Stimulated activated CD8-positive, alpha-beta memory T cell treated with anti-CD3 and anti-CD28 coated beads, Interleukin-12 subunit alpha, Interleukin-12 subunit beta, amount 100 ng/mL, for 4 hours (primary cell): ENCODE data around the gene PGLYRP4.

Experiments used
- DNase-seq: peaks from one replicate; pipeline ENCODE4 v3.0.0-alpha.2; 2020; ENCODE audit warnings: low read depth

The PGLYRP4 gene

GRCh38 chr1:153375511-153375910 lies 26.9 kb upstream of the PGLYRP4 start, which contains the start of gene S100A12:
Gene S100A12, minus strand, starts transcription at chr1:153375621. Its CDS starts 1,029 bp downstream, at chr1:153374592.
- DNase-seq = no peak

GRCh38 chr1:153374071-153374470 lies 25.4 kb upstream of the PGLYRP4 start:
- DNase-seq = no peak

- DNase-seq = no peak
These were observed 23.9 kb upstream of the PGLYRP4 start for GRCh38 chr1:153372571-153372970.

- no peak for DNase-seq
These were observed 22.6 kb upstream of the PGLYRP4 start for GRCh38 chr1:153371231-153371630.

GRCh38 chr1:153370146-153370545 lies 21.5 kb upstream of the PGLYRP4 start:
- no peak for DNase-seq

GRCh38 chr1:153368495-153368894 lies 19.9 kb upstream of the PGLYRP4 start:
- DNase-seq = no peak

GRCh38 chr1:153367090-153367489 lies 18.4 kb upstream of the PGLYRP4 start:
- DNase-seq = no peak

GRCh38 chr1:153366261-153366660 lies 17.6 kb upstream of the PGLYRP4 start:
- no peak for DNase-seq

GRCh38 chr1:153365696-153366095 lies 17.1 kb upstream of the PGLYRP4 start:
- no peak for DNase-seq

GRCh38 chr1:153364766-153365666 lies 16.4 kb upstream of the PGLYRP4 start:
- no peak for DNase-seq

- no peak for DNase-seq
These were observed 15.5 kb upstream of the PGLYRP4 start for GRCh38 chr1:153364156-153364555.

- no peak for DNase-seq
These were observed 15.0 kb upstream of the PGLYRP4 start for GRCh38 chr1:153363641-153364040.

- DNase-seq = no peak
These were observed 13.6 kb upstream of the PGLYRP4 start for GRCh38 chr1:153362187-153362775.

- no peak for DNase-seq
These were observed 13.0 kb upstream of the PGLYRP4 start for GRCh38 chr1:153361480-153362109.

GRCh38 chr1:153360592-153361479 lies 12.2 kb upstream of the PGLYRP4 start:
- no peak for DNase-seq

GRCh38 chr1:153360190-153360589 lies 11.5 kb upstream of the PGLYRP4 start:
- no peak for DNase-seq

GRCh38 chr1:153359241-153359640 lies 10.6 kb upstream of the PGLYRP4 start:
- no peak for DNase-seq

- DNase-seq = no peak
These were observed 10.0 kb upstream of the PGLYRP4 start for GRCh38 chr1:153358691-153358975.

- no peak for DNase-seq
These were observed 9.4 kb upstream of the PGLYRP4 start, which contains the start of gene S100A9 for GRCh38 chr1:153357853-153358690. Gene S100A9, plus strand, starts transcription at chr1:153357854. Its CDS starts 430 bp downstream, at chr1:153358284.

GRCh38 chr1:153357076-153357852 lies 8.6 kb upstream of the PGLYRP4 start:
- DNase-seq = no peak
